Lower leg skin (tissue), 4 donors: ENCODE results near the gene ANKRD33B. TPM values are rescaled to one million over a fixed set of nuclear protein-coding genes. Genes with fewer than 3 reads are reported as not detected.
"Not testable (repeated sequence)": the region's sequence is repeated elsewhere in the genome, so short reads cannot be mapped to it uniquely, and the experiment has no call there.

Experiments
- DNase-seq, 2 donors: peaks; one replicate each; pipeline ENCODE4 v3.0.0-alpha.2; 2019; ENCODE audit warnings: low spot score in 2 of 2
- H3K4me3 ChIP-seq: fragments of 200-600 bp; sonication (generic); 2 replicates; pipeline ENCODE4 v1.5.1; 2017; ENCODE audit warnings: mild to moderate bottlenecking, low read depth; ENCODE audit not compliant: poor library complexity, severe bottlenecking
- POLR2A ChIP-seq, 2 donors: fragments of 450-650 bp; IDR thresholded peaks; one replicate each; pipeline ENCODE4 v1.6.1; 2016 to 2017; ENCODE audit warnings: antibody characterized with exemption in 2 of 2, mild to moderate bottlenecking in 1 of 2, moderate library complexity in 1 of 2
- WGBS, 2 donors: methylation state at CpG; one replicate each; pipeline ENCODE4 v1.1.5; 2018; 5-methylcytosine and 5-hydroxymethylcytosine counted together
- intact Hi-C: fragments of 100-400 bp; cut with DNase I; formaldehyde crosslinking; loops from one replicate; pipeline ENCODE4 v1.15.0; 2023; ENCODE audit warnings: low total_unique reads
- total RNA-seq, 4 donors: library from RNA; depleted of rRNA; stranded (reverse); fragments of >200 nt; gene quantifications; one replicate each; pipeline ENCODE4 v1.1.0, GENCODE V29; 2016
- TF ChIP-seq, protein P1 (sequence below), 3 donors: fragments of 450-650 bp; IDR thresholded peaks; one replicate each; pipeline ENCODE4 v1.5.1; 2016; ENCODE audit warnings: antibody characterized with exemption in 3 of 3, mild to moderate bottlenecking in 3 of 3, moderate library complexity in 2 of 3

ANKRD33B gene
- total RNA-seq, 4 donors from 2014 or later, result 12.6 to 35.4 (median 17.6) TPM

DNA sequence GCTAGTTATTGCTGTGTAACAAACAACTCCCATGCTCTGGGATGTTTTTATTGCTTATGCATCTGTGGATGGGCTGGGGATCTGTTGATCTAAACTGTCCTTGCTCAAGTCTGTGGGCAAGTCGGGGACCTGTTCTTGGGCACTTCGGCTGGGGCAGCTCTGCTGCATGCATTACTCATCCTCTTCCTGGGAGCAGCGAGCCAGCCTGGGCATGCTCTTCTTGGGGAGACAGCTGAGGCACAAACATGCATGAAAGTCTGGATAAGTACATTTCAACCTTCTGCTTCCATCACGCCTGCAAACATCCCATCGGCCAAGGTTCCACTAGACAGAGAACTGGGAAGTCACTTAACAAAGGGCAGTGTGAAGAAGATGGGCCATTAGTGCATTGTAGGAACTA, 66.3 kb downstream of the ANKRD33B start:
- DNase-seq, result no peak
- intact Hi-C loops, result no loop called here
- 60% methylated on average over 5 of the region's 5 CpGs for WGBS, 2 donors

DNA sequence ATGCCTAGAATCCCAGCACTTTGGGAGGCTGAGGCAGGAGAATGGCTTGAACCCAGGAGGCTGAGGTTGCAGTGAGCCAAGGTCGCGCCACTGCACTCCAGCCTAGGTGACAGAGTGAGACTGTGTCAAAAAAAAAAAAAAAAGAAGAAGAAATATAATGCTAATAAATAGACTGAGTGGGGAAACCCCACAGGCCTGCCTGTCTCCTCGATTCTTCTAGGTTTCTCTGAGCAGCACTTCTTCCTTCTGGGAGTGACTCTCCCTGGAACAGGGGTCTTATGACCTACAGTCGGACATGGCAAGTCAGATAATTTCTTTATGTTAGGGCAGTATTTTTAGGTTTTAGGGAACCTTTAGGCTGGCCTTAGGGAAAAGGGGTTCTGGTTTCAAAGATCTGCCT, 66.9 kb downstream of the ANKRD33B start:
- DNase-seq, H3K4me3 ChIP-seq, intact Hi-C loops: not testable (repeated sequence)
- WGBS, 2 donors, result 67 to 90% methylated on average over 4 of the region's 4 CpGs

More for the DNA sequence above, 66.3 kb downstream of the ANKRD33B start:
- no peak overlapping the region for H3K4me3 ChIP-seq
- TF ChIP-seq POLR2A (IDR thresholded peaks at IDR 0.05), result no peak
- TF ChIP-seq, protein P1, sequence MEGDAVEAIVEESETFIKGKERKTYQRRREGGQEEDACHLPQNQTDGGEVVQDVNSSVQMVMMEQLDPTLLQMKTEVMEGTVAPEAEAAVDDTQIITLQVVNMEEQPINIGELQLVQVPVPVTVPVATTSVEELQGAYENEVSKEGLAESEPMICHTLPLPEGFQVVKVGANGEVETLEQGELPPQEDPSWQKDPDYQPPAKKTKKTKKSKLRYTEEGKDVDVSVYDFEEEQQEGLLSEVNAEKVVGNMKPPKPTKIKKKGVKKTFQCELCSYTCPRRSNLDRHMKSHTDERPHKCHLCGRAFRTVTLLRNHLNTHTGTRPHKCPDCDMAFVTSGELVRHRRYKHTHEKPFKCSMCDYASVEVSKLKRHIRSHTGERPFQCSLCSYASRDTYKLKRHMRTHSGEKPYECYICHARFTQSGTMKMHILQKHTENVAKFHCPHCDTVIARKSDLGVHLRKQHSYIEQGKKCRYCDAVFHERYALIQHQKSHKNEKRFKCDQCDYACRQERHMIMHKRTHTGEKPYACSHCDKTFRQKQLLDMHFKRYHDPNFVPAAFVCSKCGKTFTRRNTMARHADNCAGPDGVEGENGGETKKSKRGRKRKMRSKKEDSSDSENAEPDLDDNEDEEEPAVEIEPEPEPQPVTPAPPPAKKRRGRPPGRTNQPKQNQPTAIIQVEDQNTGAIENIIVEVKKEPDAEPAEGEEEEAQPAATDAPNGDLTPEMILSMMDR (IDR thresholded peaks at IDR 0.05), result no peak

DNA sequence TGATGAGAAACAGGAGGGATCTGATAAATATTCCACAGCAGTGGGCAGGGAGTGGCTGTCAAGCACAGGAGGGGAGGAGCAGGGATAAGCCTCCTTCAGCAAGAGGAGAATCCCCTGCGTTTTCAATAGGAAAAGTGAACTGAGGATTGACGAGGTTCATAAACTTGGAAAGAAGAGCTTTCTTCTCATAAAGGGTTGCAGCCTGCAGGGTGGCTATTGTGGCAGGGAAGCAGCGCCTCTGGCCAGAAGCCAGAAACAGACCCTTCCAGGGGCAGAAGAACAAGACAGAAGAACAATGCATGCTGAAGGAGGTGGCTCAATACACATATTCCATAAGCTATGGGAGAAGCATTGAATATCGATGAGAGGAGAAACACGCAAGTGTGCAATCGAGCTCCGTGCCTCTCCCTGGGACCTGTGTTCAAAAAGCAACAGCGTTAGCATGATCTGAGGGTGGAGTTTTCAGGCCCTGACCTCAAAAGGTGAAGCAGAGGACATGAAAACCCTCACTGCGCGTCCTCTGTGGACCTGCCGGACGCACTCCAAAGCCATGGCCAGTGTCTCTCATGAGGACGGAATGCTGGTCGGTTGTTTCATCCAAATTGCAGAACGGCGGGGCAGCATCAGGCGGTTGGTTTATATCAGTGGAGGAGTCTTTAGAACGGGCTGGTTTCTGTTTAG, 67.6 kb downstream of the ANKRD33B start:
- intact Hi-C loops, result no loop called here
- WGBS, 2 donors, result 86 to 93% methylated on average over 18 of the region's 18 CpGs
- no peak for TF ChIP-seq POLR2A (IDR thresholded peaks at IDR 0.05)
- TF ChIP-seq, protein P1 (IDR thresholded peaks at IDR 0.05), result no peak
- no peak for DNase-seq
- no peak overlapping the region for H3K4me3 ChIP-seq

DNA sequence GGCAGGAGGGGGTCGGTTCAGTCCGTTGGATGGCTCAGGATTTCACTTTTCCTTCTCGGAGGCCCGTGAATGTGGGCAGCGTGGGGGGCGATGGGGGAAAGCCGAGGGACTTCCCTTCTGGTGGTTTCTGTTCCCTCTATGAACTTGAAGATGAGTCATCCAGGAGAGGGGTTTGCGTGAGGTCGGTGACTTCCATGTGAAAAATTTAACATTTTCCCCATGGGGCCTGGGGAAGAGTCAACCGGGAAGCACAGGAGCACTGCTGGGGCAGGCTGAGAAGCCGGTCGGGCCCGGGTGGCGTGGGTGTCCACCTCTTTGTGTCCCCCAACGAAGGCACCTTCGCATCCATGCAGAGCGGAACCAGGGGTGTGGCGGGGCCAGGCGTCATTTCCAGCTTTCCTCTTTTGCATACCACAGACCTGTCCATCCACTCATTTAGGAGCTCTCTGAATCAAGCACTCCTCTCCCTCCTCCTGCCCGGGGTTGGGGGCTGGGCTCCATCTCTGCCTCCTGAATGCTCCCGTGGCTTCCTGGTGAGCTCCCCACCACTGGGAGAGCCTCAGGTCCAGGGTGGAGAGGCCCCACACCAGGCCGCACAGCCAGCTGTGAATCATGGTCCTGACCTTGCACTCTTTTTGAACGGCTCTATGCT, 68.4 kb downstream of the ANKRD33B start:
- H3K4me3 ChIP-seq, result no peak overlapping the region
- 78 to 81% methylated on average over 23 of the region's 23 CpGs for WGBS, 2 donors
- peak in 1 of 2 donors; percentile 72 for DNase-seq

DNA sequence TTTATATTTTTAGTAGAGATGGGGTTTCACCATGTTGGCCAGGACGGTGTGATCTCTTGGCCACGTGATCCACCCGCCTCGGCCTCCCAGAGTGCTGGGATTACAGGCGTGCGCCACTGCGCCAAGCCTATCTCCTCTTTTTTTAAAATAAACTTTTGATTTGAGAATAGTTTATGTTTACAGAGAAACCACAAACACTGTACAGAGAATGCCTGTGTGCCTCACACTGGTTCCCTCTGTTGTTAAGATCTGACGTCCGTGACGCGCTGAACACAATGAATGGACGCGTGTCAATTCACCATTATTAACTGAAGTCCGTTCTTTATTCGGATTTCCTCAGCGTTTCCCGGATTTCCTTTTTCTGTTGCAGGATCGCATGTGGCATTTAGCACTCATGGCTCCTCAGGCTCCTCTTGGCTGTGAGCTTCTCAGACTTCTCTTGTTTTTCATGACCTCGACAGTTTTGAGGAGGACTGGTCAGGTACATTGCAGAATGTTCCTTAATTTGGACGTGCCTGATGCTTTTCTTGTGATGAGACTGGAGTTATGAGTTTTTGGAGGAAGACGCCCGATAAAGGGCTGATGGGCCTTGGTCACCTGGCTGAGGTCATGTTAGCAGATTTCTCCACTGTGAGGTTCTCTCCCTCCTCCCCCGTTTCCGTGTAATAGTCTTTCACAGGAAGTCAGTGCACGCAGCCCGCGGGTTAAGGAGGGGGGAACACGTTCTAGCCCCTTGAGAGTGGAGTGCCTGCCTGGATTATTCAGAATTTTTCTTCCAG, 69.6 kb downstream of the ANKRD33B start:
- 80 to 81% methylated on average over 28 of the region's 28 CpGs for WGBS, 2 donors
- TF ChIP-seq, protein P1 (IDR thresholded peaks at IDR 0.05), result no peak
- TF ChIP-seq POLR2A (IDR thresholded peaks at IDR 0.05), result no peak
- peak in 1 of 2 donors; percentile 70 for DNase-seq
- no peak overlapping the region for H3K4me3 ChIP-seq
- intact Hi-C loops, result no loop called here

More for the DNA sequence above, 68.4 kb downstream of the ANKRD33B start:
- intact Hi-C loops, result no loop called here
- TF ChIP-seq, protein P1 (IDR thresholded peaks at IDR 0.05), result no peak
- no peak for TF ChIP-seq POLR2A (IDR thresholded peaks at IDR 0.05)

DNA sequence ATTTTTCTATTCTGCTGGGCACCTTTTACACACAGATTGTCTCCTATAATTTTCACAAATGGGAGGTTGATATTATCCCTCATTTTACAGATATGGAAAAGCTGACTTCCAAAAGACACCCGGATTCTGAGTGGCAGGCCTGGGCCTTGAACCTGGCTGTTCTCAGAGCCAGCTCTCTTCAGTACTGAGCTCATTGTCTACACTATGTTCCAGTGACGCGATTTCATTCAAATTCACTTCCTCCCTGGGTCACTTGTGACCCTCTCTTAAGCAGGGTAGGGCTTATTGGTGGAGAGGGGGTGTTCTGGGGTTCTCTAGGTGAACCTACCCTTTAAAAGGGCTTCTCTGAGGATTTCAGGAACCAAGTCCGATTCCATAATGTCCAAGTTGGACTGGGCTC, 70.2 kb downstream of the ANKRD33B start:
- TF ChIP-seq, protein P1 (IDR thresholded peaks at IDR 0.05), result no peak
- no peak for TF ChIP-seq POLR2A (IDR thresholded peaks at IDR 0.05)
- WGBS, 2 donors, result 64 to 85% methylated on average over 4 of the region's 4 CpGs
- intact Hi-C loops, result no loop called here
- H3K4me3 ChIP-seq, result no peak overlapping the region
- no peak for DNase-seq
